ENCODE results near the gene MZT2A. TPM values are rescaled to one million over a fixed set of nuclear protein-coding genes. Genes with fewer than 3 reads are reported as not detected.
"Not testable (repeated sequence)": the region's sequence is repeated elsewhere in the genome, so short reads cannot be mapped to it uniquely, and the experiment has no call there.

Gene MZT2A
- total and polyA plus RNA-seq, 4 donors: 17.6 to 74.2 (median 53.0) TPM

DNA sequence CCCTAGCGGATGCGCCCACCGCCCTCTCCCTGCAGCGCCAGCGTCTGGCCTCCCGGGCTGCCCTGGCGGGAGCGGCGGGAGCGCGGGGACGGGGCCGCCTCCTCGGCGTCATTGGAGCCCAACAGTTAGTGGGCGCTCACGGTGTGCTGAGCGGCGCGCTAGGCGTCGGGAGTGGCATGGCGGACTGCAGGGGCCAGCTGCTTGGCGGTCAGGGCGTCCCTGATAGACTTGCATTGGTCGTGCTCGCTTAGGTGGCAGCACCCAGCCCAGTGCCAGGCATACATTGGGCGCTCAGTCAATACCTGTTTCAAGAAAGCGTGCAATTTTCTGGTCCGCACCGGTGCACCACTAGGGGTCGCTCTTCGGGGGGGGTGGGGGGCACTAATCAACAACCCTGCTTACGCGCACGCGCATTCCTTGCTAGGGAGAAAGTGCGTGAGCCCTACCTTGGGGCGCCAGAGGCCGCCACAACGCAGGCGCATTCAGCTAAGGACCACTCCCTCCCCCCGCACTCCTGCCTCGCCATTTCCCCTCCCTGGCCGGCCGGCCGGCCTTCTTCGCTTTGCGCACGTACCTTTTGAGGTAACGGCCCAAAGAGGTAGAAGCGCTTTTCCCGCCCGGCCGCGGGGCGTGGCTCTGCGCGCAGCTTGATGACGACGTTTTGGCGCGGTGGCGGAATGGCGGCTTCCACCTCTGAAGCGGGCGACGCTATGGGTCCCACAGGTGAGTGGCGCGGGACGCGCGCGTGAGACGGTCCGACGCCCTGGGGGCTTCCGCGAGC is 411 bp upstream of the MZT2A start (continued):
- TF ChIP-seq CTCF (IDR thresholded peaks at IDR 0.05; ENCODE audit: low read depth, low read length, missing input control) (peak; percentile 74), SP1 (IDR thresholded peaks at IDR 0.05) (peak; percentile 79), NR2F2 (IDR thresholded peaks at IDR 0.05) (no peak), GABPA (IDR thresholded peaks at IDR 0.05 in 1 of 2, conservative IDR thresholded peaks at IDR 0.05 in 1 of 2) (peak in 1 of 2 donors; percentile 61), MAX (IDR thresholded peaks at IDR 0.05) (peak; percentile 80), JUND (IDR thresholded peaks at IDR 0.05) (peak in 1 of 2 donors; percentile 56), RXRA (IDR thresholded peaks at IDR 0.05) (peak; percentile 42 to 49)
- TF ChIP-seq, protein P1, sequence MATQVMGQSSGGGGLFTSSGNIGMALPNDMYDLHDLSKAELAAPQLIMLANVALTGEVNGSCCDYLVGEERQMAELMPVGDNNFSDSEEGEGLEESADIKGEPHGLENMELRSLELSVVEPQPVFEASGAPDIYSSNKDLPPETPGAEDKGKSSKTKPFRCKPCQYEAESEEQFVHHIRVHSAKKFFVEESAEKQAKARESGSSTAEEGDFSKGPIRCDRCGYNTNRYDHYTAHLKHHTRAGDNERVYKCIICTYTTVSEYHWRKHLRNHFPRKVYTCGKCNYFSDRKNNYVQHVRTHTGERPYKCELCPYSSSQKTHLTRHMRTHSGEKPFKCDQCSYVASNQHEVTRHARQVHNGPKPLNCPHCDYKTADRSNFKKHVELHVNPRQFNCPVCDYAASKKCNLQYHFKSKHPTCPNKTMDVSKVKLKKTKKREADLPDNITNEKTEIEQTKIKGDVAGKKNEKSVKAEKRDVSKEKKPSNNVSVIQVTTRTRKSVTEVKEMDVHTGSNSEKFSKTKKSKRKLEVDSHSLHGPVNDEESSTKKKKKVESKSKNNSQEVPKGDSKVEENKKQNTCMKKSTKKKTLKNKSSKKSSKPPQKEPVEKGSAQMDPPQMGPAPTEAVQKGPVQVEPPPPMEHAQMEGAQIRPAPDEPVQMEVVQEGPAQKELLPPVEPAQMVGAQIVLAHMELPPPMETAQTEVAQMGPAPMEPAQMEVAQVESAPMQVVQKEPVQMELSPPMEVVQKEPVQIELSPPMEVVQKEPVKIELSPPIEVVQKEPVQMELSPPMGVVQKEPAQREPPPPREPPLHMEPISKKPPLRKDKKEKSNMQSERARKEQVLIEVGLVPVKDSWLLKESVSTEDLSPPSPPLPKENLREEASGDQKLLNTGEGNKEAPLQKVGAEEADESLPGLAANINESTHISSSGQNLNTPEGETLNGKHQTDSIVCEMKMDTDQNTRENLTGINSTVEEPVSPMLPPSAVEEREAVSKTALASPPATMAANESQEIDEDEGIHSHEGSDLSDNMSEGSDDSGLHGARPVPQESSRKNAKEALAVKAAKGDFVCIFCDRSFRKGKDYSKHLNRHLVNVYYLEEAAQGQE (IDR thresholded peaks at IDR 0.05): peak; percentile 53

DNA sequence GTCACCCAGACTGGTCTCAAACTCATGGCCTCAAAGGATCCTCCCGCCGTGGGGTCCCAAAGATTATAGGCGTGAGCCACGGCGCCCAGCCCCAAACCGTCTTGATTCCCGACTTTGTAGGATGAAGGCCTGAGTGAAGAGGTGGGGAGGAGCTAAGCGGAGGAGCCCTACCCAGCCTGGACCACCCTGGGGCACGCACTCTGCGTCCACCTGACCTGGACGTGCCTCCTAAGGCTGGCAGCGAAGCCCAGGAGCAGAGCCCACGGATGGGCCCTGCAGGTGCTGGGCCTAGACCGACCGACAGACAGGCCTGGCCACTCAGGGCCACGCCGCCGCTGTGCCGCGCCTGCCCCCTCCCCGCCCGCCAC is 744 bp downstream of the MZT2A start:
- DNase-seq (ENCODE audit: low spot score); H3K9me3 ChIP-seq (ENCODE audit: control insufficient read depth in 4 of 4, low read length in 3 of 4); H3K36me3 ChIP-seq (ENCODE audit: control insufficient read depth in 4 of 4, insufficient read depth in 3 of 4, low read depth in 1 of 4, low read length in 3 of 4); H3K27ac ChIP-seq (ENCODE audit: low read depth in 1 of 2, low read length in 2 of 2); H3K27me3 ChIP-seq (ENCODE audit: control insufficient read depth in 4 of 4, insufficient read depth in 4 of 4, low read length in 3 of 4); H3K9ac ChIP-seq (ENCODE audit: low read depth in 1 of 2, low read length in 2 of 2): not testable (repeated sequence)
- WGBS: 31% methylated on average over 22 of the region's 22 CpGs
- Histone ChIP-seq H3K4me1 (ENCODE audit: control insufficient read depth in 4 of 4, insufficient read depth in 4 of 4, low read length in 3 of 4) (peaks cover 2 to 18% (median 13%) of the 10 kb centered on the region in 4 donors), H3K4me3 (ENCODE audit: low read depth in 1 of 3, low read length in 3 of 3) (peak overlapping the region in 2 of 3 donors; percentile 28 to 88)

DNA sequence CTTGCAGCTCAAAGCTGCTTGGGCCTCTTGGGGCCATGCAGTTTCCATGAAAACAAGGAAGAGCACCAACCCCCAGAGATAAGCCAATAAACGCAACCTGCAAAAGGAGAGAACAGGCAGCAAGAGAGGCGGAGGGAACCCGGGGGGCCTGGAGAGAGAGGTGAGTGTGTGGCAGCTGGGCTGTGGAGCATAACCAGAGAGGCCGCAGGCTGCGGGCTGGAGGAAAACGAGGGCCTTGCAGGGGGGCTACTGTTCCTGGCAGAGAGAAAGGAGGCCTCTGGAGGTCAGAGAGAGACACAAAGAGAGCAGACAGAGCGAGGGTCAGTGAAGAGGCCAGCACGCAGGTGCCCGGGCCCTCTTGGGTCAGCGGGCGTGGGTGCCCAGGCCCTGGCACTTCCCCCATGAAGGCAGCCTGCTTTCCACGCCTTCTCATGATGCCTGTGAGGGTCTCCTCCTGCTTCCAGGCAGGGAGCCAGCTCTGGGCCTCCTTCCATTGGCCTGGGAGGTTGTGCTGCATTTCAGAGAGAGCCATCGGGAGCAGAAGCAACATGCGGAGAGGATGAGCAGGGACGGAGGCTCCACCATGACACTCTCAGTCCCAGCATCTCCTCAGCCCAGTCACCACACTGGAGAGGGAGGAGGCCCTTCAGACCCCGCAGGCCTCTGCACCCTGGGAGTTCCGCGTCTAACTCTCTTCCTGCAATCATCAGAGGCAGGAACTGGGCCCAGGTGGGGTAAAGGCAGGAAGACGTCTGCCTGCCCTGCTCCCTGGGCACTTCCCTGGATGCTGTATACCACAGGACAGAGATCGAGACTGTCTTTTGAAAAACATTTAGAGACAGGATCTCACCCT is 1.4 kb downstream of the MZT2A start:
- H3K9me3 ChIP-seq (ENCODE audit: control insufficient read depth in 4 of 4, low read length in 3 of 4); H3K36me3 ChIP-seq (ENCODE audit: control insufficient read depth in 4 of 4, insufficient read depth in 3 of 4, low read depth in 1 of 4, low read length in 3 of 4); H3K9ac ChIP-seq (ENCODE audit: low read depth in 1 of 2, low read length in 2 of 2); H3K27me3 ChIP-seq (ENCODE audit: control insufficient read depth in 4 of 4, insufficient read depth in 4 of 4, low read length in 3 of 4); H3K27ac ChIP-seq (ENCODE audit: low read depth in 1 of 2, low read length in 2 of 2); DNase-seq (ENCODE audit: low spot score): not testable (repeated sequence)
- peaks cover 2 to 18% (median 13%) of the 10 kb centered on the region in 4 donors for H3K4me1 ChIP-seq (ENCODE audit: control insufficient read depth in 4 of 4, insufficient read depth in 4 of 4, low read length in 3 of 4)
- WGBS: 87% methylated on average over 20 of the region's 20 CpGs
- peak overlapping the region in 1 of 3 donors; percentile 88 for H3K4me3 ChIP-seq (ENCODE audit: low read depth in 1 of 3, low read length in 3 of 3)

All from liver (tissue), 9 donors.